Measurements from ENCODE around the gene ITGB2.

The ITGB2 gene

DNA sequence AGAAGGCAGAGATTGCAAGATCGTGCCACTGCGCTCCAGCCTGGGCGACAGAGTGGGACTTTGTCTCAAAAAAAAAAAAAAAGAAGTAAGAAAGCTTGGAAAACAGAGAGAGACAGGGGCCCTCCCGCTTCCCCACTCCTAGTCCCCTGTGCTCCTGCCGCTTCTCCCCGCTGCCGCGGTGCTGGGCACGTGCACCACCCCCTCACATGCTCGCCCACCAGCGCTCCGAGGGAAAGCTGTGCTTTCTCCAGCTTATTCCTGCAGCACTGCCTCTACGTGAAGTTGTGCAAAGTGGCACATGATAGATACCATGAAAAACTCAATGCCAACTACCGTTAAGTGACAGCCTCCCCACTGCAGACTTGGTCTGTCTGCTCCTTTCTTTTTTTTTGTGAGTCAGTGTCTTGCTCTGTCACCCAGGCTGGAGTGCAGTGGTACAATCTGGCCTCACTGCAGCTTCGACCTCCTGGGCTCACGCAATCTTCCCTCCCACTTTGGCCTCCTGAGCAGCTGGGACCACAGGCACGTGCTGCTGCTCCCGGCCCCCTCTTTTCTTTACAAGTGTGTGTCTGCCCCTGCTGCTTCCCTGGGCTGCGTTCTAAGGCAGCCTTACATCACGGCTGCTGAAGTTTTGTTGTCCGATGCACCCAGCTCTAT is 34.6 kb upstream of the ITGB2 start:
- Histone ChIP-seq H4K20me1 (peaks cover 91% of the 10 kb centered on the region), H3K4me3 (peak overlapping the region; percentile 56; the same call in 1 of the 2 replicates), H3K27me3 (no peaks in the 10 kb centered on the region), H3K27ac (peak overlapping the region; percentile 80), H3K9me3 (no peaks in the 10 kb centered on the region), H3K9ac (peak overlapping the region; percentile 56), H3K36me3 (peaks cover 27% of the 10 kb centered on the region), H3K4me2 (peak overlapping the region; percentile 91), H3K4me1 (peaks cover 100% of the 10 kb centered on the region)
- TF ChIP-seq Cebpa-rat (IDR thresholded peaks at IDR 0.05): no peak

DNA sequence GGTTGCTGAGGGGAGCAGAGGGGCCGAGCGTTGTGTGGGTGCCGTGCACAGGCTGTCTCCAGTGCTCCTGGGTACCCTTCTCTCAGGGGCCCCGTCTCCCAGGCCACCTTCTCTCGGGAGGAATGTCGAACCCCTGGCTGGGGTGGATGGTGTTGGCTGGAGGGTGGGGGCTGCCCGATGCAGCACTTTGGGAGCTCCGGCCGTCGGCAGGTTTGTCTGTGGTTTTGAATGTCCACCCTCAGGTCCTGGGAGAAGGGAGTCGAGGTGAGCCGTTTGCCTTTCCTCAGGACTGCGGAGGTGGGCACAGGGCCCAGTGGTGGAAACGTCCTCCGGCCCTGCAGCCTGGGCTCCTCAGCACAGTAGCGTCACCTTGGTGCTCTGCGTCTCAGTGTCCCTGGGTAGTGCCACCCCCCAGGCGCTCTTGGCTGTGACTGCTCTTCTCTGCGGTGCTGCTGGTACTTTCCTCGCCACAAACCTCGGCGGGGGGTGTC is 33.6 kb upstream of the ITGB2 start:
- Histone ChIP-seq H3K9ac (peak overlapping the region; percentile 56), H3K27me3 (no peaks in the 10 kb centered on the region), H4K20me1 (peaks cover 91% of the 10 kb centered on the region), H3K9me3 (no peaks in the 10 kb centered on the region), H3K36me3 (peaks cover 21% of the 10 kb centered on the region), H3K27ac (peak overlapping the region; percentile 80), H3K4me2 (peak overlapping the region; percentile 91), H3K4me3 (peak overlapping the region; percentile 44; the same call in 1 of the 2 replicates), H3K4me1 (peaks cover 100% of the 10 kb centered on the region)
- no peak for TF ChIP-seq Cebpa-rat (IDR thresholded peaks at IDR 0.05)

DNA sequence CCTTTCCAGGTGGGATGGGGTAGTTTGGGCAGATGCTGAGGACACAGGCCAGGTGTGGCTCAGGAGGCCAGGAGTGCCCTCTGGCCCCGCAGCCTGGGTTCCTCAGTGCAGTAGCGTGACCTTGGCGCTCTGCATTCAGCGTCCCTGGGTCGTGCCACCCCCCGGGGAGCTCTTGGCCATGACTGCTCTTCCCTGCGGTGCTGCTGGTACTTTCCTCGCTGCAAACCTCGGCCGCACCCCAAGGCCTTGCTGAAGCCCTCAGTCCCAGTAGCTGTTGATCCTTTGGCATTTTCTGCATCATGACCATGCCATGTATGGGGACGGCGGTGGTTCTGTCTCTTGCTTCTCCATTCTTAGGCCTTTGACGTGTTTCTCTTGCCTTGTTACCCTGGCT is 32.9 kb upstream of the ITGB2 start:
- peak overlapping the region; percentile 80 for H3K27ac ChIP-seq

DNA sequence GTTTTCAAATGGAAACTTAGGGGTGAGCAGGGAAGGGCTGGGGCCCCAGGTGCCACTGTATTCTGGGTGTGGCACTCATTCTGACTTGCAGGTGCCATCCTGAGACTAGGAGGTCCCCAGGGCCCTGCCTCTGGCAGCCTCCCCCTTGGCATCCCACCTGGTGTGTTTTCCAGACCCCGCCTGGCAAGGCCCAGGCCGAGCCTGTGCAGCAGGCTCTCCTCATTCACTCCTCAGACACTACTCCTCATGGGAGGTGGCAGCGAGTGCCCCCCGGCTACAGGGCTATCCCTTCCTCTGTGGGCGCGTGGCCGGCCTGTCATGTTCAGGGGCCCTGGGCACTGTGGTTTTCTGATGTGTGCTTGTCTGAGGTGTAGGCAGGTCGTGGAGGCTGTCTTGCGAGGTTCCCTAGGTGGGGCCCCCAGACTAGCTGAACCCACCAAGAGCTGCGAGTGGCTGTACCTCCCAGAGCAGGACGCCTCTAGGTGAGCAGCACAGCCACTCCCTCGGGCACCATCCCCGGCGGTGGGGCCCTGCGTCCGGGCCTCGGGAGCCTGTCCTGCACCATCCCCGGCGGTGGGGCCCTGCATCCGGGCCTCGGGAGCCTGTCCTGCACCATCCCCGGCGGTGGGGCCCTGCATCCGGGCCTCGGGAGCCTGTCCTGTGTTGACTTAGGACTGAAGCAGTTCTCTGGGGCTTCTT is 32.4 kb upstream of the ITGB2 start:
- Histone ChIP-seq H3K27ac (peak overlapping the region; percentile 80), H4K20me1 (peaks cover 91% of the 10 kb centered on the region), H3K4me1 (peaks cover 99% of the 10 kb centered on the region), H3K4me3 (peak overlapping the region; percentile 52), H3K4me2 (peak overlapping the region; percentile 91), H3K36me3 (peaks cover 23% of the 10 kb centered on the region), H3K9ac (peak overlapping the region; percentile 56), H3K9me3 (no peaks in the 10 kb centered on the region), H3K27me3 (no peaks in the 10 kb centered on the region)
- no peak for TF ChIP-seq Cebpa-rat (IDR thresholded peaks at IDR 0.05)

More for the DNA sequence above, 32.9 kb upstream of the ITGB2 start:
- no peaks in the 10 kb centered on the region for H3K27me3 ChIP-seq
- peak overlapping the region; percentile 56 for H3K9ac ChIP-seq
- no peaks in the 10 kb centered on the region for H3K9me3 ChIP-seq
- H3K4me1 ChIP-seq: peaks cover 100% of the 10 kb centered on the region
- peaks cover 22% of the 10 kb centered on the region for H3K36me3 ChIP-seq
- TF ChIP-seq Cebpa-rat (IDR thresholded peaks at IDR 0.05): no peak
- H3K4me3 ChIP-seq: peak overlapping the region; percentile 52
- H4K20me1 ChIP-seq: peaks cover 91% of the 10 kb centered on the region
- peak overlapping the region; percentile 91 for H3K4me2 ChIP-seq

DNA sequence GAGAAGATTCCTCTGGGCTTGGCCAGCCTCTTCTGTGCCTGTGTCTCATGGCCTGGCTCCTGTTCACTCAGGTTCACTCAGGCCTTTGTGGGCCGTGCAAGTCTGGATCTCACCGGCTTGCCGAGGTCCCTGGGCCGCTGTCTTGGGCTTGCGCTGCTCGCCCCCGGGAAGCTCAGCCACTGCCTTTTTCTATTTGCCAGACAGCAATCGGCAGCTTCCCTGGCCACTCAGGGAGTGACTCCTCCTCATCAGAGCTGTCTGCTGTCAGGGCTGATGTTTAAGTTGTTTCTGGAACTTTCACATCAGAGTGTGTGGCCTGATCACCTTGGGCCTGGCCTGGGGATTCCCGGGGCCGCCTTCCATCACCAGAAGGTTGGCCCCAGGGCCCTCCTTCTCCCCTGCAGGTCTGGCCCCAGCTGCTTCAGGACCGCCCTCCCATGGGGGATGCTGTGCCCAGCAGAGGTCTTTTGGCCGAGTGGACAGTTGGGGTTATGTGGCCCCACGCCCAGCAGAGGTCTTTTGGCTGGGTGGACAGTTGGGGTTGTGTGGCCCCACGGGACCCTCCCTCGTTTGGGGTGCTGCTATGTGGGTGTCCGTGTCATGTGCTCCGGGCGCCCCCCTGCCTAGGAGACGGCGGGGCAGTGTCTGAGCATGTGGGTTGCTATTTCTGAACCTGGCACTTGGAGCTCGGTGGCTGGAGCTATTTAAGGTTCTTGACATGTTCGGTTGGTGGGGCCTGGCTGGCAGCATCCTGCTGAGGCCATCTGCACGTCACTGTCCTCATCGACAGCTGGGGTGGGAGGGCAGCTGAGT is 31.6 kb upstream of the ITGB2 start:
- peaks cover 91% of the 10 kb centered on the region for H4K20me1 ChIP-seq
- peak overlapping the region; percentile 56 for H3K9ac ChIP-seq
- no peaks in the 10 kb centered on the region for H3K9me3 ChIP-seq
- H3K4me1 ChIP-seq: peaks cover 99% of the 10 kb centered on the region
- peak overlapping the region; percentile 91 for H3K4me2 ChIP-seq
- TF ChIP-seq Cebpa-rat (IDR thresholded peaks at IDR 0.05): no peak
- peak overlapping the region; percentile 80 for H3K27ac ChIP-seq
- peak overlapping the region; percentile 52; the same call in 1 of the 2 replicates for H3K4me3 ChIP-seq
- peaks cover 31% of the 10 kb centered on the region for H3K36me3 ChIP-seq
- H3K27me3 ChIP-seq: no peaks in the 10 kb centered on the region

DNA sequence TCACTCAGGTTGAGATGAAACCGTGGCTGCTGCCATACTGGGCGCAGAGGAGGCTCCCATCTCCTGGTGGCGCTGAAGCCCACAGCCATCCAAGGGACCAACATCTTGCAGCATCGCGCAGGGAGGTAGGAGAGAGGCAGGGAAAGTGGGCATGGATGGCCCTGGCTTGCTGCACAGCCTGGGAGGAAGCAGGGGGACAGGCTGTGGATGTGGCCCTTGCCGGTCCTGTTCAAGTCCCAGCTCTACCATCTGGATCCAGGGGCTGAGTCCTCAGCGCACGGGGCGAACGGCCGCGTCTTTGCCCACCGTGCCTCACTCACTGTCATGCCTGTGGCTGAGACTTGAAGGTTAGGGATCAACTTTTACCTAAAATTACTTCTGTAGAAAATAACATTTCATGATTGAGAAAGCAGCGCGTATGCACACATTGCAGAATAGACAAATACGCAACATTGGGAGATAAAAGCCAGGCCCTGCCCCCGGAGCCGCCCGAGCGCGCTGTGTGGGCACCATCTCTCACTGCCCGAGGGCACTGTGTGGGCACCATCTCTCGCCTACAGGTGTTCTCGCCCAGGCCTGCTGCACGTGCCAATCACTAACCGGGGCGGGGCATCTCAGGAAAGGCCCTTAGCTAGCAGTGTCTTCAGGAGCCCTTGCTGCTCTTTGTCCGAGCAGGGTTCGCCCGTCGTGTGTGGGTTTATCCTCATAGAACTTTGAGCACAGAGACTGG is 30.7 kb upstream of the ITGB2 start:
- Histone ChIP-seq H3K9me3 (no peaks in the 10 kb centered on the region), H3K4me3 (no peak overlapping the region), H3K27me3 (no peaks in the 10 kb centered on the region), H3K4me2 (peak overlapping the region; percentile 91), H3K36me3 (peaks cover 37% of the 10 kb centered on the region), H3K4me1 (peaks cover 99% of the 10 kb centered on the region), H3K9ac (peak overlapping the region; percentile 51; the same call in 1 of the 2 replicates), H3K27ac (peak overlapping the region; percentile 80), H4K20me1 (peaks cover 91% of the 10 kb centered on the region)
- no peak for TF ChIP-seq Cebpa-rat (IDR thresholded peaks at IDR 0.05)

DNA sequence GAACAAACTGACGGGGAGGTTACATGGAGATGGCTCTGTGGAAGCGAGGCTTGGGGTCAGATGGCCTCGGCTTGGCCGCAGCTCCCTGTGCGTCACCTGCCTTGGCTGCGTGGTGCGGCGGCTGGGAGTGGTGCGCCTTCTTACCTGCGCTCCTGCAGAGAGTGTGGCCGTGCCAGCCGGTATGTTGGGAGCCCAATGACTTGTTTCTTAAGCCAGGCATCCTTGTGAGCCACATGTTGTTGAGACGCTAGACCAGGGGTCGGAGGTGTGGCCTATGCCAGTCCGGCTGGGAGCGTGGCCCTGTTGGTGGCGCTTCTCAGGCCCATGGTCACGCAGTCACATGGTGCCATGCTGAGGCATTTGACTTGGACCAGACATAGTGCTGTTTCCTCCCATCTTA is 29.7 kb upstream of the ITGB2 start:
- Histone ChIP-seq H3K9ac (peak overlapping the region; percentile 4; the same call in 1 of the 2 replicates), H3K27ac (peak overlapping the region; percentile 39; the same call in 1 of the 2 replicates), H3K4me3 (no peak overlapping the region), H3K4me1 (peaks cover 99% of the 10 kb centered on the region), H3K27me3 (no peaks in the 10 kb centered on the region), H3K9me3 (no peaks in the 10 kb centered on the region), H3K36me3 (peaks cover 41% of the 10 kb centered on the region), H3K4me2 (peak overlapping the region; percentile 91), H4K20me1 (peaks cover 91% of the 10 kb centered on the region)
- no peak for TF ChIP-seq Cebpa-rat (IDR thresholded peaks at IDR 0.05)

DNA sequence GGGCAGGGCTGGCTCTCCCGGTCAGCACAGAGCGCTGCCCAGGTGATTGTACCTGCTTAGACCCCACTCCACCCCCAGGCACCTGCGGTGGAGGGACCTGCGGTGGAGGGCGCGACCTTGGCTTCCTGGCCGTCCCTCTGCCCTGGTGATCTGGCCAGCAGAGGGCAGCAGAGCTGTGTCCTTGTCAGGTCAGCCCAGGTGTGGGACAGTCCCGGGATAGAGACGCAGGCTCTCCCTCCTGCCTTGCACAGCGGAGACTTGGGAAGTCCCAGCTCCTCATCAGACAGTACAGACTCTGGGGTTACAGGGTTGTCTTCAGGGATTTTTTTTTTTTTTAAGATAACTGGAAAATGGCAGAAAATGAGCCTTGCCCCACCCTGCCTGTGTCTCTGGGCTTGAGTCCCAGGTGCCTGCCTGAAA is 29.1 kb upstream of the ITGB2 start:
- Histone ChIP-seq H3K27ac (0 out of 2 replicates have a peak overlapping the region, but pooled peaks have one; percentile 38), H3K4me2 (peak overlapping the region; percentile 91), H3K27me3 (no peaks in the 10 kb centered on the region), H3K36me3 (peaks cover 47% of the 10 kb centered on the region), H3K9me3 (no peaks in the 10 kb centered on the region), H3K9ac (no peak overlapping the region), H3K4me3 (no peak overlapping the region), H4K20me1 (peaks cover 91% of the 10 kb centered on the region), H3K4me1 (peaks cover 99% of the 10 kb centered on the region)
- no peak for TF ChIP-seq Cebpa-rat (IDR thresholded peaks at IDR 0.05)
